ENCODE data around the gene PRKCD.

Gene PRKCD

DNA sequence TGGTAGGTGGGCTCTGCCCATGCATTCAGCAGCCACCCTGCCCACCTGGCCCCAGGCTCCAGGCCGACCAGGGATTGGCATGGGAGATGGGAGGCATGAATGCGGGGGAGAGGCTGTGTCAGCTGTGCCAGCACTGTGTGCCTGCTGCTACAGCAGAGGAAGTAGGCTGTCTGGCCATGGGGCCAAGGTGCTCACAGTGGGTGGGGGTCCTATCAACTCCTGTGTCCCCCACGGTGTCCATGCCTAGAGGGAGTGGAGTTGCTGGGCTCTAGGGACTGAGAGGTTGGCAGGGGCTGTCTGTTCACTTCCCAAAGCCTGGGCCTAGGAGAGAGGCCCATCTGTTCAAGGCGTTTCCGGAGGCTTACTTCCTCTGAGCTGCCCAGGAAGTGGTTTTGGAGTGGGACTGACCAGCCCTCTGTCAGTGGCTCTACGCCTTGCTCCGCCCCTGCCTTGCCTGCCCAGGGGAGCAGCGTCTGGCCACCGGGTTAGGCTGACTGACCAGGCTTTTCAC lies 5.8 kb downstream of the PRKCD start:
- intact Hi-C loops (cut with DNase I): no loop called here
- peak in 32 of 42 donors; percentile 26 to 71 (median 52) for DNase-seq

- intact Hi-C loops (cut with DNase I): no loop called here
- peak in 11 of 42 donors; percentile 16 to 74 (median 45) for DNase-seq
Measured at GRCh38 chr3:53167418-53168174, 6.6 kb downstream of the PRKCD start.

DNA sequence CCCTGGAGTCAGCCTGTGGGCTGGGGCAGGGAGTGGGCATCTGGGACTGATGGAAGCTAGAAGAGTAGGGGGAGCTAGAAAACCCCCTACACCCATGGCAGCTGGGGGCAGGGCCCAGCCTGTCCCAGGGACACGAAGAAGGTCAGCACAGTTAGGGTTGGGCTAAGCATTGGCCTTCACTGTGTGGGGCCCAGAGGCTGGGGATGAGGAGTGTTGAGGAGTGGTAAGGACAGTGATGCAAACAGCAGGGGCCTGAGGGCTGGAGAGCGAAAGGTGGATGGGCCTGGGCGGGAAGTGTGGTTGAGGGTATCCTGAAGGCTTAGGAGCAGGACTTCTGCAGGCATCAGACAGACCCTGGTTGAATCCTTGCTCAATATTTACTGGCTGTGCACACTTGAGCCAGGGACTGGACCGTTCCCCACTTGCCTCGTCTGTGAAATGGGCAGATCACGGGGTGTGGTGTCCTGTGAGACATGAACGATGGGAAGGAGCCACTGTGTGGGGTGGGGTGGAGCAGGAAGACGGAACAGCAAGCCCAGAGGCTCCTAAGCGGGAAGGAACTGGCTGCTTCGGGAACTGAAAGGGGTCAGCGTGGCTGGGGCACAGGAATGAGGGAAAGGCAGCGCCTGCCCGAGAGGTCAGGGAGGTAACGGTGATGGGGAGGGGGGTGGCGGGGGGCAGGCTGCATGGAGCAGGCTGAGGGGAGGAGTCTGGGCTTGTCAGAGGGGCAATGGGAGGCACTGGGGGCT lies 7.3 kb downstream of the PRKCD start:
- intact Hi-C loops (cut with DNase I): no loop called here
- DNase-seq: peak in 1 of 42 donors; percentile 26

DNA sequence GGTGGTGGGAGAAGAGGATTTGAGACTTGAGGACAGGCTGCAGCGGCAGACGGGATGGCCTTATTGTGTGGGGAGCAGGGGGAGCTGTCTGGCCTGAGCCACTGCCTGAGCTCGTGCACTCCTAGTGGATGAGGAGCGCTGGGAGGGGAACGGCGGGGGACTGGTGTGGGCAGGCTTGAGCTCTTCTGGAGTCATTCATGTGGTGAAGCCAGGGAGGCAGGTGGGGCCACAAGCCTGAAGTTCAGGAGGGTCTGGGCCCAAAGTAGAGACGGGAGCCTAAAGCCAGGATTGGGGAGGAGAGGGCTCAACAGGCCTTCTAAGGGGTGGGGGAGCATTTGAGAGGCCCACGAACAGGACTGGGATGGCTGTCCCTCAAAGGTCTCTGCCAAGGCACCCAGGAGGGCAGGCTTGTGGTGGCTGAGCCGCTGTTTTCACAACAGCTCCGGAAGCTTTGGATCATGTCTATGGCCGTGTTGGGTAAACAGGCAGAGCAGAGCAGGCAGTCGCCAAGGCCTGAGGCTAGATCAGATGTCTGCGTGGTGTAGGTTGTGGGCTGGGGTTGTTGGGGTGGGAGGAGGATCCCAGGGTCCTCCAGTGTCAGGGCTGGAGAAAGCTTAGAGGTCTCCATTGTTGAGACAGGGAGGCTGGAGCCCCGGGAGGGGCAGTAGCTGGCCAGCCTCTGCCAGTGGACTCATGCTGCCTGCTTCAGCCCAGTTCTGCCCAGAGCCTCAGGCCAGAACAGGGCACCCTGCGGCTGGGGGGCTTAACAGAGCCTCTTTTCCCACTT lies 8.2 kb downstream of the PRKCD start:
- DNase-seq: peak in 7 of 42 donors; percentile 13 to 49 (median 35)

GRCh38 chr3:53169832-53170324 lies 8.9 kb downstream of the PRKCD start:
- DNase-seq: no peak
- intact Hi-C loops (cut with DNase I): no loop called here

More for the DNA sequence above, 8.2 kb downstream of the PRKCD start:
- intact Hi-C loops (cut with DNase I): no loop called here

- intact Hi-C loops (cut with DNase I): no loop called here
- DNase-seq: peak in 11 of 42 donors; percentile 25 to 62 (median 50)
Measured at GRCh38 chr3:53170325-53171063, 9.5 kb downstream of the PRKCD start.

DNA sequence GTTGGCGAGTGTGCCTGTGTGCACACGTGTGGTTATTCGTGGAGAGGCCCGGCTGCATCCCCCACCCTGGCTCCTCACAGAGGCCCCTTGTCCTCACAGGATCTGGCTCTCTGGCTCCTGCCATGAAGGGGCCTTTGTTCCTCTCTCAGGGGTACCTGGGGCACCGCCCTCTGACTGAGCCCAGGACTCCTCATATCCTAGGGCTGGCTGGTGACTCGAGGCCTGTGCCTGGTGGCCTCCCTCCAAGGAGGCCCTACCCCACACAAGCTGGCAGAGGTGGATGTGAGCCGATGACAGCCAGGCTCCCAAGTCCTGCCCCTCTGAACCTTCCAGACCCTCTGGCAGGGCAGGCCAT lies 10.0 kb downstream of the PRKCD start:
- no peak for DNase-seq
- intact Hi-C loops (cut with DNase I): no loop called here

GRCh38 chr3:53171827-53172505 lies 11.0 kb downstream of the PRKCD start:
- intact Hi-C loops (cut with DNase I): no loop called here
- DNase-seq: peak in 4 of 42 donors; percentile 11 to 55 (median 44)

DNA sequence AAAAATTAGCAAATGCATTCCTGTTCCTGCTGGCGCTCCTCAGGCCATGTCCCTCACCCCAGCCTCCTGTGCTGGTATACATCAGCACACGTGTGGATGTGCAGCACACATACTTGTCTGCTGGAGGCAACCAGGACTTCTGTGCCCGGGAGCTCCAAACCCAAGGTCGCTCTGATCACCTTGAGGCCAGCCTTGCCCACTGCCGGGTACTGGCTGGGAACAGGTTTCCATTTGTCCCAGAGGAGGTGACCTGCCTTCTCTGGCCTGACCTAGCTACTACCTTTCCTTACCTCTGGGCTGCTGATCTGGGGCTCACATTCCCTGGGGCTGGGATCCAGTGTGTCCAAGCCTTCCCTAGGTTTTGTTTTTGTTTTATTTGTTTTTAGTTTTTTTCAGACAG lies 12.1 kb downstream of the PRKCD start:
- DNase-seq: no peak
- intact Hi-C loops (cut with DNase I): no loop called here

DNA sequence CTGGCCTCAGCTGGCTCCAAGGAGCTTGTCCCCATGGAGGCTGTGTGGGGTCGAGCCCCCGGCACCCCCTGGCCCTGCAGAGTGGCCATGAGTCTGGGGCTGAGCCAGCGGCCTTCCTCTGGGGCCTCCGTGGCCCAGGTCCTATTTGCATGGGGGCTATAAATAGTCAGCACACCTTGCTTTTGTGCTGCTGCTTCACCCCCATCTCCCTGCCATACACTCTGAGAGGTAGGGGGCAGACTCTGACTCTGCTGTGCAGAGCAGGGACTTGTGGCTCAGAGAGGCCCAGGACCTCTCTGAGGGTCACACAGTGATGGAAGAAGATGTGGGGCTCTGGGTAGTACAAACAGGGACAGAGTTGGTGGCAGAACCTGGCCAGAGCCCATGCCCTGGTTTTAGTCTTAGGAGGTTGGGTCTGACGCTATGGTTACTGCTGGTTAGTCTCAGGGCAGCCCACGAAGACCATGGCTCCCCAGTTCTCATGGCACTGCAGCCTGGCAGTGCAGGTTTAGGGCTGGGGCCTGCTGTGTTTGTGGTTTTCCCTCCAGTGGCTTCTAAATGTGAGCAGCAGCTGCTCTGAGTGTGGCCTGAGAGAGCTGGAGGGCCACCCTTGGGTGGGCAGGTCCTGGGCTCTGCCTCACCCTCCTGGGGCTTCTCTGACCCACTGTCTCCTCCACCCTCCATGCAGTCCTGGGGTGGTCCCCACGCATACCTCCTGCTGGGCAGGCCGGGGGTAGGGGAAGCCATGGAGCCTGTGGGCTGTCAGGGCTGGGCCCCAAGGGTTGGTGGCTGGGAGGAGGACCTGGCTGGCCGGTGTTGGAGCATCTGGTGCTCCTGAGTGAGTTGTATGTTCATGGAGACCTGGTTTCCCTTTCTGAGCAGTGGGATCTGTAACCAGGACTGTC lies 13.6 kb downstream of the PRKCD start:
- DNase-seq: no peak
- intact Hi-C loops (cut with DNase I): no loop called here

DNA sequence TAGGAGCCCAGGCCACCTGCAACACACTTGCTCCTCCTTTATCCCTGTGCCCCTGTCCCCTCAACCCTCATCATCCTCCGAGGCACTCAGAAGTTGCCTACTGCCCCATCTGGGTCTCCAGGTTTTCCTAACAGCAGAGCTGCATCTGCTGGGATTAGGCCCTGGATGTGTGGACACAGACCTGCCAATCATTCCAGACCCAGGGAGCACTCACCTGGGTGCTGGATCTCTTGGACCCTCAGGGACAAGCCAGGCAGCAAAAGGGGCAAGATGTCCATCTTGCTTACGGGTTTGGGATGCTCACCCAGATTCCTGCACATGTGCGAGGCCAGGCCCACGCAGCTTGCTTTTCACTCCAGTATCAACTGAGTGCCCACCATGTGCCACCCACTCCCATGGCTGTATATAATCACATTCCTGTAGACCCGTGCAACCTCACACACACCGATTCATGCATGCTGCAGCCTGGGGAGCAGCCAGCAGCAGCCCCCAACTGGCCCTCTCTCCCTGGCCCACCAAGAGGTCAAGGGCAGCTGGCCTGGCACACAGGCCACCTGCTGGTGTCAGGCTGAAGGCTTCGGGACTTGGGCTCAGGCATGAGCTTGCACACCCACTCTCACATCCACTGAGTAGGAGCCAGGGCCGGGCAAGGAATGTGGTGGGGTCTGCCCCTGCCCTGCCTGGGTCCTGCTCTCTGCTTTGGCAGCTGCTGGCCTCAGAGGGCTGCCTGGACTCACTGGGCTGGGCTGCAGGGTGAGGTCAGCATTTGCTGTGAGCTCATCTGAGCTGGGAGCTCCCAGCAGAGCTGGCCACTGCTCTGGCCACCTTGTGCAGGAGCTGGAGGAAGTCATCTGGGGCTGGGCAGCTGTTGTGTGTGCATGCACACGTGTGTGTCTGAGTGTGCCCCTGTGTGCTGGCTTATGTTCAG lies 14.9 kb downstream of the PRKCD start:
- intact Hi-C loops (cut with DNase I): no loop called here
- DNase-seq: no peak

DNA sequence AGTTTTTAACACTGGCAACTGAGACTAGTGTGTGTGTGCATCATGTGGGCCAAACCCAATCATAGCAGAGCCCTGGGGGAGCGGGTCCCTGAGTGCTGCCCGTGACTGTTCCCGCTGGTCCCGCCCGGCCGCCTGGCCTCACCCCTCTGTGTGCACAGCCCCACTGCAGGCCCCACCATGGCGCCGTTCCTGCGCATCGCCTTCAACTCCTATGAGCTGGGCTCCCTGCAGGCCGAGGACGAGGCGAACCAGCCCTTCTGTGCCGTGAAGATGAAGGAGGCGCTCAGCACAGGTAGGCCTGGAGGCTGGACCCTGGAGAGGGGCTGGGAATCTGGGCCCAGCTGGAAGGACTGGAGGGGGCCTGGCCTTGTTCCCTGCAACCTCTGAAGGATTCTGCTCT lies 17.2 kb downstream of the PRKCD start:
- intact Hi-C loops (cut with DNase I): no loop called here
- no peak for DNase-seq

DNA sequence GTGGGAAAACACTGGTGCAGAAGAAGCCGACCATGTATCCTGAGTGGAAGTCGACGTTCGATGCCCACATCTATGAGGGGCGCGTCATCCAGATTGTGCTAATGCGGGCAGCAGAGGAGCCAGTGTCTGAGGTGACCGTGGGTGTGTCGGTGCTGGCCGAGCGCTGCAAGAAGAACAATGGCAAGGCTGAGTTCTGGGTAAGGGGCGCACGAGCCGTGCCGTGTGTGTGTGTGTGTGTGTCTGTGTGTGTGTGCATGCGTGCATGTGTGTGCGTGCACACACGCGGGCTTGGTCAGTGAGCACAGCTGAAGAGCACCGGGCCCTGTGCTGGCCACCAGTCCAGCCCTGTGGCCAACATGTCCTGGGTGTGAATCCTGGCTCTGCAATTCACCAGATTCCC lies 18.6 kb downstream of the PRKCD start:
- intact Hi-C loops (cut with DNase I): no loop called here
- no peak for DNase-seq

- intact Hi-C loops (cut with DNase I): no loop called here
- DNase-seq: peak in 1 of 42 donors; percentile 38
Measured at GRCh38 chr3:53180305-53181023, 19.5 kb downstream of the PRKCD start.

DNA sequence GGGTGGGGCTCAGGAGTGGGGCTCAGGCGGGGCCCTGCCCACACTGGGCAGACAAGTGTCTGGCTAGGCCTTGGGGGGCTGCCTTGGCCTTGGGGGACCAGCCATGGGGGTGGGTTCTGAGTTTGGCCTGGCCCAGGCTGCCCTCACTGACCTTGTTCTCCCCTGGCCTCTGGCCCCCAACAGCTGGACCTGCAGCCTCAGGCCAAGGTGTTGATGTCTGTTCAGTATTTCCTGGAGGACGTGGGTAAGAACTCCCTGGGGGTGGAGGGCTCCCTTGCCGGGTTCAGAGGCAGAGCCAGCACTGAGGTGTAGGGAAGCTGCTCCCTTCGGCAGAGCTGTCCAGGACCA lies 20.0 kb downstream of the PRKCD start:
- intact Hi-C loops (cut with DNase I): no loop called here
- DNase-seq: no peak

DNA sequence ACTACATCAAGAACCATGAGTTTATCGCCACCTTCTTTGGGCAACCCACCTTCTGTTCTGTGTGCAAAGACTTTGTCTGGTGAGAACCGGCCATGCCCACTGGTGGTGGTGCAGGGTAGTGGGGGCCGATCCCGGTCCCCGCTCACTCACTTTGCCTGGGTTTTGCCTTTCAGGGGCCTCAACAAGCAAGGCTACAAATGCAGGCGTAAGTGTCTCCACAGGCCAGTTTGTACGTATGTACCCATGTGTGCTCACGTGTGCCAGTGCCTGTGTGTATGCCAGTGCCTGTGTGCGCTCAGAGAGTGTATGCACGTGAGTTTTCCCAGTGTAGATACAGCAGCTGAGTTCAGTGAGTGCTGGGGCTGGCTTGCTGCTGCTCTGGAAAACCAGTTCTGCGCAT lies 20.5 kb downstream of the PRKCD start:
- DNase-seq: no peak
- intact Hi-C loops (cut with DNase I): no loop called here
